GM15510 (cell line): ENCODE measurements around the gene COLQ.

Experiments
- POLR2A ChIP-seq: IDR thresholded peaks from 3 replicates; pipeline ENCODE4 v1.6.1; 2011; ENCODE audit warnings: borderline replicate concordance; ENCODE audit not compliant: insufficient read length; ENCODE audit errors: extremely low read depth

Gene COLQ

DNA sequence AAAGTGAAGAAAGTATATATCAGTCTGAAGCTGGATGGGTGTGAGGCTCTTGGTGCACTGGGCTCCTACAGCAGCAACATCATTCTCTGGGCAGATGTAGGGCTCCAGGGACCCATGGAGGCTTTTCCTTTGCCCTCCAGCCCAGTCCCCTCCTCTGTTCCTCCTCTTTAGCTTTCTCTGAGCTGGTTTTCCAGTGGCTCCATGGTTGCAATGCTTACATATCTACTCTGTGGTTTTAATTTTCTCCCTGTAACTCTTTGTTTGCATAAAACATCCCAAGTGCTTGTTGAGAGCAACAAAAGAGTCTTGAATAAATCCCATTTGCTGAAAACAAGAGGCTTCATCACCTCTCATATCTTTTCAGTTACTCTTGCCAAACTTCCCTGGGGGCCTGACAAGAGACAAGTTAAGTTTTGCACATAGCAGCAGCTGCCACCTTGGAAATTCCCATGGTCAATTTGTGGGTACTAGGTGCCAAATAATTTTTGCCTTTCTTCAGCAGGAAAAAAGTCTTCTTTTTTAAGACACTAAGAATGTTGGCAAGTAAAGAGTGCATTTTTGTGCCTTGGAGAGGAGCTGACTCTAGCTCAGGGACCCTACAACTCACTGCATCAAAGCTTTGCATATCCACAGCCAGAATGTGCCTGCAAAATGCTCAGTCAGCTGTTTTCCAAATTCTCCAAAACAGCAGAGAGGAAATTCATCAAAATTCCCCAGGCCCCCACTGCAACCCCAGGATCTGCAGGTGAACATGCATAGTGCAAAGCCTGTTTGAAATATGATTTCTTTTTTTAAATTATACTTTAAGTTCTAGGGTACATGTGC lies 41.9 kb downstream of the COLQ start:
- no peak for TF ChIP-seq POLR2A

DNA sequence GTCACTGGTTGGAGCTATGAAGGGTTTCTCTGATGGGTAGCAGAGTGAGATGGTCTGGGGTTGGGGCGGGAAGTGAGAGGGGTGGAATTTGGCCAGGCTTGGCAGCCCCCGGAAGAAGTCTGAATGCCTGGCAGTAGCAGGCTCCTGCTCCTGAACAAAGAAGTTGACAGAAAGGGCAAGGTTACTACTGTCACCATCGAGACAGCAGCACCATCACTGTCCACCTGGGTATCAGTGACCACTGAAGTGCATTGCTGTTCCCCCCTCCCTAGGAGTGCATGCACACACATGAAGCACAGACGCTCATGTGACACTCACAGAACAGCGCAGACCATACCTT lies 42.9 kb downstream of the COLQ start:
- TF ChIP-seq POLR2A = no peak

DNA sequence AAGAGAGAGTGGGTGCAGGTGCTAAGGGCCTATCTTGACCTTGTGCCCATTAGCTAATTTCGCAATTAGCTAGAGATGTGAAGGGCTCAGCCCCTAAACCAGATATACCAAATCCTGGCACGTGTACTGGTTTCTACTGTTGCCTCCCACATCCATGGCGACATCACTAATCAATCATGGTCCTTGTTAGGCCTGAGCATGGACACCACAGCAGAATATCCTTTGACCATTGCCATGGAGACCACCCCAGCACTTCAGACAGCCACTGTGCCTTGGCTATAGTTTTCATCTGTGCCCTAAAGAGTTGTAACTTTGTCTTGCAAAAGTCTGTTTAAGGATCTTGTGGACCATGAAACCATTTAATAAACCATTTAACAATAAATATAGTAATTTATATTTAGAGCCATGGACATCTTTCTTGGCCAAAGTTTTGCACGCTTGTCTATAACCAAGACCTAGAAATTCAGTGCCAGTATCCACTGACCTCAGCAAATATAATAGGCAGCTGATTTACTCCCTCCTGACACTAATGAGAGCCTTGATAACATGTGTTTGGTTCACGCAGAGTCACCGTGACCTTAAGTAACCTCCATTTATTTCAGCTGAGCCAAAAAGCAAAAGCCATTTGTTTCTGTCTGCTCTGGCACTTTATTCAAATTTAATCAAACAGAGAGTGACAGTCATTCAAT lies 43.4 kb downstream of the COLQ start:
- no peak for TF ChIP-seq POLR2A

DNA sequence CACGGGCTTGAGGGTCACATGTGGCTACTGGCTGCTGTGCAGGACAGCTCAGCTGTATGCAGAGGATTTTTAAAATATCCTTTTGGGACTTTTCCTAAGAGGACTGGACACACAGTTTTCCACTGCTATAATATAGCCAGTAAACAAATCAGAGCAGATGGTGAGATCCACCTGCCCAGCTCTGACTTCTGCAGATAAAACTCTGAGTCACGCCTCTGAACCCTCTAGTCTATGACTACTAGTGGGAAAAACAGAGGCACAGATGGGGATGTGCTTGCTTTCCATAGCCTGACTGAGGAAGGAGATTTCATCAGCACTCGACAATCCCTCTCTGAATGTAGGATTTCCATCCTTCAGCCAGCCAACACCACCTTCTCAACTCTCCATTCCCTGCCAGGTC lies 45.1 kb downstream of the COLQ start:
- TF ChIP-seq POLR2A = no peak

DNA sequence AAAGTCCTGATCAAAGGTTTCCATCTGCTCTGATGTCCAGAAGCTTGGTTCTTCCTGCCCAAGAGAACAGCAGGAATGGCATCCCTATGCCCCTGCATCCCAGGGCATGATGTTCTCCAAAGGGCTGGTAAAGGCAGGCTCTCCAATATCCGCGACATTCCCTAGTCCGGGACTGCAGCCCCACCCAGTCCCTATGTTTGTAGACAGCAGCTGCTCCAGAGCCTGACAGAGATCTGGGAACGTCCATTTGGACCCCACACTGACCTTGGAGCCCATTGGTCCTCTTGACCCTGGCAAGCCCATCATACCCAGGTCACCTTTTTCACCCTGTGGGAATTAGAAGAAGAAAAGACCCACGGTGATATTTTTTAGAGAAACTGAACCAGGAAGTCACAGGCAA lies 46.3 kb downstream of the COLQ start:
- TF ChIP-seq POLR2A = no peak

DNA sequence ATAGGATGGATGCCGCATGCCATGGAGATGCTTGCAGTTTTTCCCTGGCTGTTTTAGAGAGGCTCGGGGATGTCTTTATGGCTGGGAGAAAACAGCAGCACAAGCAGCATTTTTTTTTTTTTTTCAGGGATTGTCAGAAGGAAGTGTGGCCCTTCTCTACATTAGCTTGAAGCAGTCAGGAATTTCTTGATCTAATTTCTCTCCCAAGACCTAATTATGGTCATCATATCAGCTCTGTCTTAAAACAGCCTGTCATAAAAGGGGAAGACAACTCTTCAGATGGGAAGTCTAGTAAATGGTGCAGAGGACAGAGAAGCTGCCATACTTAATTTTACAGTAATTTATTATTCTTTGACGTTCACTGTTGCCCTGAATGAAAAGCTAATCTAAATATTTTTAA lies 49.6 kb downstream of the COLQ start:
- no peak for TF ChIP-seq POLR2A

DNA sequence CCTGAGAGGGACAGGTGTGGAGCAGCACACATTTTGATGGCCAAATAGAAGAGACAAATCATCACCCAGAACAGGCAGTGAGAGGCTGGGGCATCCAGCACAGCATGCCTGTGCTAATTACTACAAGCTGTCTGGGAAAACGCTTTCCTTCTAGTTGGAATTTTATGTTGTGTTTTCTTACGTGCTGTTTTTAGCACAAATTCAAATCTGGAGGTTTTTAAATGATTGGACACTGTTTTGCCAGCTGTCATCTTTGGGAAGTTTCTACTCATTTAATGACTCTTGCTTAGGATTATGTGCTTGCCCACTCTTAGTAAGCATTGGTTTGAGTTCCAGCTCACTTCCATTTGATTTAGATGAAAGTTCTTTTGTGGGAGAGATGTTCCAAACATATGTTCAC lies 50.7 kb downstream of the COLQ start:
- TF ChIP-seq POLR2A = no peak

DNA sequence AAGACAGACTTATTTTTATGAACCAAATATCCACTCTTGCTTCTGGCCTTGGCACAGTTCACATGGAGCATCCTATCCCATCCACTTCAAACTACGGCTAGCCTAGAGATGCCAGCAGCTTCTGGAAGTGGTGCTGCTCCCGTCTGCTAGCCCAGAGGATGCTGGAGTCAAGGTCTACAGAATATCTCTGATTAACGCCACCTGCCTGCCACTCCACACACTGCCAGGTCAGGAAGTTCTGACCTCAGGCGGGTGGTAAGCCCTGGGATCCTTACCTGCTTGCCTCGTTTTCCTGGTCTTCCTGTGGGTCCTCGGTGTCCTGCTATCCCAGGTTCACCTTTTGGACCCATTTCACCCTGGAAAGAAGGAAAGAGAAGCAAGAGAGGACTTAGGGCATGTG lies 51.2 kb downstream of the COLQ start:
- TF ChIP-seq POLR2A = no peak

DNA sequence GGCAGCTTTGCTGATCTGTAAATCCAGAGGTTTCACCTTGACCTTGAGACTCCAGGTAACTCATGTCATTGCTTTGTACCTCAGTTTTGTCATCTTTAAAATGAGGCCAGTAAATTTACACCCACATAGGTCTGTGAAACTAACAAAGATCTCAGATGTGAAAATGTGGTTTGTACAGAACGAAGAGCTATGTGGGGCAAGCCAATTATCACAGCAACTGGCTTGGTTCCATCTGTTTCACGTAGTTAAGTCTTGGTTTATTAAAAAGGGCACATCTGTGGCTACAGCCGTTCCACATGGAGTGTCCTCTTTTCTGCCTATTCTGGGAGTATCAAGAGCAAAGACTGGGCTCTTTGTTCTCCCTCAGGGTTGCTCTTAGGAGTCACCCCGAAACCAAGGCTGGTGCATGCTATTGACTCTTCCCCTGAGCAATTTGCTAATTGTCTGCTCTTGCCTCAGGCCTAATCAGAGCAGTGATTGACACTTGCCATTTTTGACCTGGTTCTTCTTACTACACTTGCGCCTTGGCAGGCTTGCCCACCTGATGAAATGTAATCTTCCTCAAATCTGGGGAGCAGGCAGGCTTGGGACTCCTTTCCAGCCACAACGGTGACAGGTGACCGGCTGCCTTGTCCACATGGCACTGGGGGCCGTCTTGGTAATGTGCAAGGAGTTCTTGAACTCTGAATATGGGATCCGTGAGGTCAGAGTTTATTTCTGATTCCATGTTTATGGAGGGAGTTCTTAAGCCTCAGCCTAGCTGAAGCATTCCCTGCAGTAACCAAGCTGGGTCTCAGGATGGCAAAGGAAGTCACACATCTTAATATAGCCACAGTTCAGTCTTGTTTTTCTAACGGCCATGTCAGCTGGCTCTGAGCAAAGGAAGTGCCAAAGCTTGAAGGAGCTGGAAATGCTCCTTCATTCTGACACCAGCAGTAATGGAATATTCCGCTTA lies 54.0 kb downstream of the COLQ start:
- TF ChIP-seq POLR2A = no peak

DNA sequence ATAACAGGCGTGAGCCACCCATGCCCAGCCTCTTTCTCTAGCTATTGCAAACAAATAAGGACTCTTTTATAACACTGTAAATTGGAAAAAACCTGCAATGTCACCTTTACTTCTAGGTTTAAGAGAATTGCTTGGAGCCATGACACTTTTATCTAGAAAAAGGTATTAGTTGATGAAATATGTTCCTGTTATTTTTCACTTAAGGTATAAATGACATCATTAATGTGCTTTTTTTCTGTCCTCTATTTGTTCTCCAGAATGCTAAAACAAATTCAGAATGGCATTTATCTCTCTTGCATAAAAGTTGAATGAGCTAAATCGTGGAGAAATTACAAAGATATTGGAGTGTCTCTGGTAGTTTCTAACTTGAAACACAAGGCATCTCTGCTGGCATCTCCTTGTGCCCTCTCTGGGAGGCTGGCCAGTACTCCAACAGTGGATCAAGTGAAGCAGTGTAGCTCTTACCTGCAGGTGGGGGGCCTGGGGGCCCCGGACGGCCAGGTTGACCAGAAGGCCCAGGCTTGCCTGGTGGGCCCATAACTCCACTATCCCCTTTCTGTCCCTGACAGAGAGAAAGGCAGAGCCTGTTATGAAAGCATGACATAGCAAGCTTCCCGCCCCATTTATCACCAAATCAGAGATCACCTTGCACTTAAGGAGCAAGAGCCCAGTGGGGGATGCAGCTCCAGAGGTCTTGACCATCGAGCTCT lies 55.5 kb downstream of the COLQ start:
- no peak for TF ChIP-seq POLR2A

DNA sequence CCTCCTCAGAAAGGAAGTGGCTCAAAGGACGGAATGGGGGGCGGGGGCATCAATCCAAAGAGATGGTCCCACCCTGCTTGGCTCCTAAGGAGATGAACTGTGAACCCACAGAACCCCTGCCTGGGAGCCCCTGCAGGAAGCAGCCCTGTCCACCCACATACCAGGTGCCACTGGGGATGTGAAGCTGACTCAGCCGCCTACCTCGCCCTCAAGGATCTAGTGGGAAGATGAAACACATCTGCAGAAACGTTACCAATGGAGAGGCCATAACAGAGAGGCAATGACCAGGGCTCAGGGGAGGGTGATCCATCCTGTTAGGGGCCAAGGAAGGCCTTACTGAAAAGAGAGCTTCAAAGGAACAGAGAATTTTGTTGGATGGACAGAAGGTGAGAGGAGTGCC lies 59.1 kb downstream of the COLQ start:
- no peak for TF ChIP-seq POLR2A

DNA sequence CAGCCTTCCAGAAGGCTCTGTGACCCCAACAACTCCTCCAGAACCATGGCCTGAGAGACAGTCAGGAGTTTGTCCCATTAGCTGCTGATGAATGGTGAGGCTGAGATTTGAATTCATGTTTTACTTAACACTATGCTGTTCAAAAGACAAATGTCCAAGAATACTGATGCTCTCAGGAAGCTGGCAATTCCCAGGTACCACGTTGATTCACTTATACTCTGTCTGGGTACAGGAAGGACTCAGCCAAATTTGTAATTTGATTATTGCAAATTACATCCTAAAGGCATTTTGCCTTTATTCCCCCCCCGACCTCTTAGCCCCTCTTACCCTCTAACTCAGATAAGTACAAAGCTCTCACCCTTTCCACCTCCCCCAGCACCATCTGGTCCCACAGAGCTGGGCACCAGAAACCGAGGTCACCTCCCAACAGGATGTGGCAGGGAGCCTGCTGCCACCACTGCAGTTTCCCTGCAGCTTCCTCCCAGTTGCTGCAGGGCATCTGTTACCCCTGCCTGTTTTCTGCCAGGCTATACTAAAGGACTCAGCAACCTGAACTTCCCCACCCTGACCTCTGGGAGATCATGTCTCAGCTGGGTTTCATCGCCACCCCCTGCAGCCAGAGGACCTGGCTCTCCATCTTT lies 60.5 kb downstream of the COLQ start:
- no peak for TF ChIP-seq POLR2A

DNA sequence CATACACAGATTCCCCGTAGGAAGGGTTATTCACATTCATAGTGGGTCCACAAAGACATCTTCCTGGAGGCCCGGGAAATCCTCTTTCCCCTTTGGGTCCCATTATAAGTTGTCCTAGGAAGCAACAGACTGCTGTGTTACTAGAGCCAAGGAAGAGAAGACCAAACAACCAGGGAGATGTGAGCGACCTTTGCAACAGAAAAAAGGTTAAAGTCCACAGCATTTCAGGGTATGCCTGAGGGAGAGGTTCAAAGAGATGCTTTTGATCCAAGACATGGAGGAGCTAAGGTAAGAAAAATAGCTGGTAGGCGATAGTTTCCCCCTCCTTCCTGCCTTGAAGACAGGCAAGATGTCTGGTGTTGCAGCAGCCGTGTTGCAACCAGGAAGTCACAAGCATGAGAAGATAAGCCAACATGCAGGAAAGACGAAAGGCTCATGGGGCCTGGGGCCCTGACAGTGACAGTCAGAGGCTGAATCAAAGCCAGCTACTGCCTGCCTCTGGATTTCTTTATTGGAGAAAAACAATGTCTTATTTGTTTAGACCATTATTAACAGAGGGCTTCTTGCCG lies 63.2 kb downstream of the COLQ start:
- TF ChIP-seq POLR2A = no peak

DNA sequence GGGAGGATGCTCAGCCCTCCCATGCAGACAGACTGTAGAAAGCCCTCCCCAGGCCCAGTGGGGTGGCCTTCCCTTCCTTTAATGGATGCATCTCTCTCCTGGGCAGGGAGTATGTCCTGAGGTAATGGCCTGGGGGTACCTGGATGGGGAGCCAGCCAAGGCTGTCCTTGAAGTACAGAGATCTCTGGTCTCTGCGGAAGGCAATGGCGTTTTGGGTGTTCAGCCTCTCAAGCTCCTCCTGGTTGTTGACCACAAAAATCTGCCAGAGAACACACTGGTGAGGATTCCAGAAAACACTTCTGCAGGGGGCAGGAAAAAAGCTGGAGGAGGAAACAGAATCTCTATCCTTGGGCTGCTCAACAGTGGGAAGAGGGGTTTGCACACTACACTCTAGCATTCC lies 65.2 kb downstream of the COLQ start:
- no peak for TF ChIP-seq POLR2A
